Fibroblast of lung (primary cell): ENCODE data around the gene SCUBE1.

ENCODE experiments used
- EZH2 ChIP-seq: IDR thresholded peaks from 2 replicates; pipeline ENCODE4 v1.5.1; 2012; ENCODE audit warnings: low read length, control low read depth, mild to moderate bottlenecking; ENCODE audit errors: missing control alignments
- TF ChIP-seq, protein P1 (sequence below), 2 donors: IDR thresholded peaks in 1 of 2; conservative IDR thresholded peaks in 1 of 2; 1 replicate in 1 of 2; 2 replicates in 1 of 2; pipeline ENCODE4 v1.5.1; 2011 to 2012; ENCODE audit warnings: low read length in 2 of 2, control low read depth in 1 of 2, inconsistent platforms in 1 of 2, low read depth in 1 of 2, mild to moderate bottlenecking in 1 of 2

DNA sequence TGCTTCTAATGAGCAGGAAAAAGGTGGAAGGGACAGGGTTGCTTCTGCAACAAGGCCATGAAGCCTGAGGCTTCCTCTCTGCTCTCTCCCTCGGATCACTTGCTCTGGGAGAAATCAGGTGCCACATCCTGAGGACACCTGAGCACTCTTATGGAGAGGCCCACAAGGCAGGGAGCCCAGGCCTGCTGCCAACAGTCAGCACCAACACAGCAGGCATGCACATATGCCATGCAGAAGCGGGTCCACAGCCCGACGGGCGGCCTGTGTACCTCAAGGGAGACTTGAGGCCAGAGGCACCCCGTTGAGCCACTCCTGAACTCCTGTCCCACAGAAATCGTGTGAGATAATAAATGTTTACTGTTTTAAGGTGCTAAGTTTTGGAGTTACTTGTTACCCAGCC lies 165.7 kb downstream of the SCUBE1 start:
- TF ChIP-seq, protein P1, sequence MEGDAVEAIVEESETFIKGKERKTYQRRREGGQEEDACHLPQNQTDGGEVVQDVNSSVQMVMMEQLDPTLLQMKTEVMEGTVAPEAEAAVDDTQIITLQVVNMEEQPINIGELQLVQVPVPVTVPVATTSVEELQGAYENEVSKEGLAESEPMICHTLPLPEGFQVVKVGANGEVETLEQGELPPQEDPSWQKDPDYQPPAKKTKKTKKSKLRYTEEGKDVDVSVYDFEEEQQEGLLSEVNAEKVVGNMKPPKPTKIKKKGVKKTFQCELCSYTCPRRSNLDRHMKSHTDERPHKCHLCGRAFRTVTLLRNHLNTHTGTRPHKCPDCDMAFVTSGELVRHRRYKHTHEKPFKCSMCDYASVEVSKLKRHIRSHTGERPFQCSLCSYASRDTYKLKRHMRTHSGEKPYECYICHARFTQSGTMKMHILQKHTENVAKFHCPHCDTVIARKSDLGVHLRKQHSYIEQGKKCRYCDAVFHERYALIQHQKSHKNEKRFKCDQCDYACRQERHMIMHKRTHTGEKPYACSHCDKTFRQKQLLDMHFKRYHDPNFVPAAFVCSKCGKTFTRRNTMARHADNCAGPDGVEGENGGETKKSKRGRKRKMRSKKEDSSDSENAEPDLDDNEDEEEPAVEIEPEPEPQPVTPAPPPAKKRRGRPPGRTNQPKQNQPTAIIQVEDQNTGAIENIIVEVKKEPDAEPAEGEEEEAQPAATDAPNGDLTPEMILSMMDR (conservative IDR thresholded peaks at IDR 0.05 in 1 of 2, IDR thresholded peaks at IDR 0.05 in 1 of 2; ENCODE audit: low read depth in 1 of 2, low read length in 2 of 2), result no peak
- TF ChIP-seq EZH2, result no peak
